Ramos (cell line): ENCODE data around the gene UBE2V1.

Source experiments
- in situ Hi-C: fragments of 300-500 bp; cut with MboI; formaldehyde crosslinking; loops from one replicate; pipeline ENCODE4 v1.14.3; 2022; ENCODE audit warnings: low sequenced_read_pairs; ENCODE audit not compliant: unreplicated experiment

UBE2V1 gene

GRCh38 chr20:50112512-50113419, at the start of gene UBE2V1:
UBE2V1 (minus strand) TSS chr20:50113150; CDS start chr20:50113128, 22 bp downstream.
- in situ Hi-C loops = no loop called here

GRCh38 chr20:50161494-50161893, 48.5 kb upstream of the UBE2V1 start:
- in situ Hi-C loops = loop anchor here (10.0 kb wide), 1 partner anchor 77 kb away; no protein-coding TSS in a partner anchor

DNA sequence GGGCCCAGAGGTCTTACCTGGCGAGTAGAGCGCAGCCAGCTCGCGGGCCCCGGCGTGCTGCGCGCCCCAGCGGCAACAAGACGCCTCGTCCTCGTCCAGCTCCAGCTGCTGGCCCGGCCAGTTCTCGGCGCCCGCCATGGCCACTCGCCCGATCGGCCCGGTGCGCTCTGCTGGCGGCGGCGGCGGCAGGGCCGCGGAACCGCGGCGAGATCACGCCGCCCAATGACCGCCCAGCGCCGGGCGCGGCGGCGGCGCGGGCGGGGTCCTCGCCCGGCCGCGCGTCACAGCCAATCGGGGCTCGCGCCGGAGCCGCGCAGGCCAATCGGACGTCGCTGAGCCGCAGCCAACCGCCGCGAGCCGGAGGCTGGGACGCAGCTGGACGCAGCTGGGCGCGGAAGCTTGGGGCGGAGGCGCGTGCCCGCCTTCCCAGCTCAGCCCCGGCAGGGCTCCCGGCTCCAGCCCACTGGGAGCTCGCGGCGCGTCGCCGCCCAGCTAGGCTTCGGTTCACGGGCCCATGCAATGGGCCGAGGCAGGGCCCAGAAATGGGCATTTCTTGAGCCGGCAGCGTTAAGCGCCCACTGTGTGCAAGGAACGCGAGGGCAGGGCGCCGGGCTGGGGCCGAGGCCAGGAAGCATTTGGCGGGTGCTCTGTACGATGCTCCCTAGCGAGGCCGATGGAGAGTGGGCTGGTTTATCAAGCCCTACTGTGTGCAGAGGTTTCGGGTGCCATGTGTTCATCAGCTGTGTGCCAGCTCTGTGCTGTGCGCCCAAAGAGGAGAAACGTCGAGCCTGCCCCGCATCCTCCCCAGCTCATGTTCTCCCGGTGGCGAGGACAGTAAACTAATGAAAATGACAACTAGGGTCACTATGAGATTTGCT, 40.8 kb upstream of the UBE2V1 start, which contains the start of gene PEDS1:
Gene PEDS1, minus strand, starts transcription at position 224 of the 878 bp plus-strand sequence. Its CDS starts 86 bp downstream, at position 138.
- in situ Hi-C loops = no loop called here

DNA sequence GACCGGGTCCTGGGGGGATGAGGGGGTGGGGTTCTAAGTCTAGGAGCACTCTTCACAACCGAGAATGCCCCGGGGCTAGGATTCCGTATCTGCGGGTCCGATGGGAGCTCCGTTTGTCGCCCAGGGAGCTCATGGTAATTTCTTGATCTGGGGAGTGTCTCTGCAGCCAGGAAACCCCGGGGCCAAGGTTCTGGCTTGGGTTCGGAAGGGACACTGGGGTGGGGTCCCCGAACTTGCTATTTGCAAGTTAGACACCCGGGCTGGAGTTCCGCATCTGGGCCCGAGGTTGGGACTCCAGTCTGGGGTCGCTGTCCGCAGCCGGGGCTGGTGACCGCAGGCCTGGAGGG, 40.2 kb upstream of the UBE2V1 start:
- in situ Hi-C loops = no loop called here

DNA sequence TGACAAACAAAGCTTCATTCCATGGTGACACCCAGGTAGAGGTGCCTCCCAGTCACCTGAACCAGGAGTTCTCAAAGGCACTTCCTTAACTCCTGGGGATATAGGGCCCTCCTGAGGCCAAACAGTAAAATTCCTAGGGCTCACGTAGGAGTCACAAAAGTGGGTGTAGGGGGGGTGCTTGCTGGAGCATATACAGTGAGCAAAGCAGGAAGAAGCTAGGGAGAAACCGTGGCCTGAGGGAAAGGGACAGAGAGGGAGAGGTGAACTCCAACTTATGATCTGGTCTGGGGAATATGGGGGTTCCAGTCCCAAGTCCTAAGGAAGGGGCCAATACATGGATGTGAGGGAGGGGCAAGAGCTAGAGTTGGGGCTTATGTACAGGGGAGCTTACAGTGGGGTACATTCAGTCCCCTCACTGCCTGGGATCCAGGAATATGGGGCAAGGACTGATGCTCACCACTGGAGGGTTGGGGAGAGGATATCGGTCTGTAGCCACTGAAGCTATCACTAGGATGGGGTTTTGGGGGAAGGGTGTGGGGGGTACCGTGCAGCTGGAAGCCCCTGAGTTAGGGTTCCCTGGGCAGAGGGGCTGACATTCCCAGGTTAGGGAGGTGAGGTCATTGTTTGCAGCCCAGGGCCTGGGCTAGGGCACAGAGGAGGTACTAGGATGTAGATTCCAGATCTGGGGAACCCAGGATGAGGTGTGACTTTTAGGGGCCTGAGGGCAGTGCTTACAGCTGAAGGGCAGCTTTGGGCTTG, 39.6 kb upstream of the UBE2V1 start:
- in situ Hi-C loops = no loop called here

- in situ Hi-C loops = no loop called here
Measured at GRCh38 chr20:50151034-50151743, 38.2 kb upstream of the UBE2V1 start.

- in situ Hi-C loops = no loop called here
Measured at GRCh38 chr20:50149481-50150254, 36.7 kb upstream of the UBE2V1 start.

GRCh38 chr20:50146732-50147662, 34.0 kb upstream of the UBE2V1 start:
- in situ Hi-C loops = no loop called here

DNA sequence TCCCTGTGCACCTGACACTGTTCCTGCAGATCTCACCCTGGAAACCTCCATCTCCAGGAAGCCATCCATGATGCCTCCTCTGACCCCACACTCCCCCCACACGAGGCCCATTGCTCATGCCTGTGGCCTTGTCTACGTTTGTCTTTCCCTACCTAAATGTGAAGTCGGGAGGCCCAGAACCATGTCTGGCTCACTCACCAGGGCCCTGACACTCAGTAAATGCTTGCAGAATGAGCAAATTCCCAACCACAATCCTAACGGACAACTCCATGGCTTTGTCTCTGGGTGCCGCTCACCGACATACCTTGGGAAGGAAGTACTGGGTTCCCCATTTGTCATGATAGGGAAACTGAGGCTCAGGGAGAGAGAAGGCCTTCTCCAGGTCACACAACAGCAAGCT, 33.3 kb upstream of the UBE2V1 start:
- in situ Hi-C loops = no loop called here

DNA sequence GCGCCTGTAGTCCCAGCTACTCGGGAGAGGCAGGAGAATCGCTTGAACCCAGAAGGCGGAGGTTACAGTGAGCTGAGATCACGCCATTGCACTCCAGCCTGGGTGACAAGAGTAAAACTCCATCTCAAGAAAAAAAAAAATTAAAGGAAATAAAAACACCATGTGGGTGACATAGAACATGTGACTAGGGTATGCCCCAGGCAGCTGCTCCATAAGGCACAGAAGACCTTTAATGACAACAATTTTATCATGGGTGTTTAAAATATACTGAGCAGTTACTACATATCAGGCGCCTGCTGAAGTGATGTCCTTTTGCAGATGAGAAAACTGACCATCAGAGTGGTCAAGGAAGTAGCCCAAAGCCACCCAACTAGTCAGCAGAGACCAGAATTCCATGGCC, 32.6 kb upstream of the UBE2V1 start:
- in situ Hi-C loops = no loop called here

GRCh38 chr20:50144362-50144761, 31.4 kb upstream of the UBE2V1 start:
- in situ Hi-C loops = no loop called here

DNA sequence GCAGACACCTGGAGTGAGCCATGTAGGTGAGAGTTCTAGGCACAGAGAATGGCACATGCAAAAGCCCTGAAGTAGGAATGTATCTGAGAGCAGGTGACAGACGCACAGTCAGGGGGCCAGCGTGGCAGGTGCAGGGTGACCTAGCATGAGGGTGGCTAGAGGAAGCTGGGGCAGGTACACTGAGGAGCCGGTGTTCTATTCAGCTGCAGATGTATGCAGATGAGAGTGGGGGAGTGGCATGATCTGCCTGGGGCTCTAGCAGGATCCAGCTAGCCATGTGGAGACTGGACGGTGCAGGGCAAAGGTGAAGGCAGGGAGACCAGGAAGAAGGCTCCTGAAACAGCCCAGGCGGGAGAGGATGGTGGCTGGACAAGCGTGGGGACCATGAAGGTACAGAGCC, 29.9 kb upstream of the UBE2V1 start:
- in situ Hi-C loops = no loop called here

- in situ Hi-C loops = no loop called here
Measured at GRCh38 chr20:50141811-50142561, 29.0 kb upstream of the UBE2V1 start.

GRCh38 chr20:50141018-50141675, 28.2 kb upstream of the UBE2V1 start:
- in situ Hi-C loops = no loop called here

- in situ Hi-C loops = no loop called here
Measured at GRCh38 chr20:50140339-50140859, 27.4 kb upstream of the UBE2V1 start.
